Activated CD4-positive, alpha-beta T cell treated with anti-CD3 and anti-CD28 coated beads for 4 hours (primary cell): Measurements from ENCODE around the gene SESTD1.
A peak's percentile ranks its signal among the peaks of the same experiment; 100 is the strongest.

Experiments used
- DNase-seq, 2 donors: peaks; one replicate each; pipeline ENCODE4 v3.0.0-alpha.2; 2020

SESTD1 gene

DNA sequence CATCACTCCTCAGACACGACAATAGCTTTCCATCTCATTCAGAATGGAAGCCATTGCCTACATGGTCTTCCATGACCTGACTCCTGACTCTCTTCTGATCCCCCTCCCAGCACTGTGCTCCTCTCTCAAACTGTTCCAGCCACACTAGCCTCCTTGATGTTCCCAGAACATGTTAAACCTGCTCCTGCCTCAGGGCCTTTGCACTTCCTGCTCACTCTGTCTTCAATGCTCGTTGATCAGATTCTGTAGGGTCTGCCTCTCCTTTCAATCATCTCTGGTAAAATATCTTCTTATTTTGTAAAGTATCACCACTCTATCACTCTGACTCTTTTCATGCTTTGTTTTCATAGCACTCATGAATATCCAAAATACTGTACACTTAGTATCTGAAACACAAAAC is 84.9 kb downstream of the SESTD1 start:
- DNase-seq, result no peak

DNA sequence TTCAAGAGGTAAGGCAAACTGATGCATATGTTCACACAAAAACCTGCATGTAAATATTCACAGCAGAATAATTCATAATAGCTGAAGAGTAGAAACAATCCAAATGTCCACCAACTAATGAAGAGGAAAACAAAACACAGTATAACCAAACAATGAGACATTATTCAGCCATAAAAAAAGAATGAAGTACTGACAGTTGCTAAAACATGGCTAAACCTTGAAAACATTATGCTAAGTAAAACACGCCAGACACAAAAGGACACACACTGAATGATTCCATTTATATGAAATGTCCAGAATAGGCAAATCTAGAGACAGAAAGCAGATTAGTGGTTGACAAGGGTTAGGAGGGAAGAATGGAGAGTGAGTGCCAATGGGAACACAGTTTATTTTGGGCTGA is 86.9 kb downstream of the SESTD1 start:
- DNase-seq, result no peak

DNA sequence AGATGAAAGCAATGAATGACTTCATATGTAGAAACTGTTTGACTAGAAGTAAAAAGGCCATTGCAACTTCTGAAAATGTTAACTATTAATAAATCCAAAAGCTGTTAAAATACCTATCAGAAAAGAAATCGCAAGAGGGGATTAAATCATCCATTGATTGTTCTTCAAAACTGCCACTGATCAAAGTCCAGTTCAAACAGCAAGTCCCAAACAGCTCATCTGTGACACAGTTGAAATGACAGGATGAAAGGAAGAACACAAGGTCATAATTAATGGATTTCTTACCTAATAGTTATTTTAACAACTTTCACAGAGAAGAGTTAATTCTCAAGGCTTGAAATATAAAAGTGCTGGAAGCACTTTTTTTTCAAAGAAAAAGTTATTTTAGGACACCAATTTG is 90.4 kb downstream of the SESTD1 start:
- DNase-seq, result no peak

DNA sequence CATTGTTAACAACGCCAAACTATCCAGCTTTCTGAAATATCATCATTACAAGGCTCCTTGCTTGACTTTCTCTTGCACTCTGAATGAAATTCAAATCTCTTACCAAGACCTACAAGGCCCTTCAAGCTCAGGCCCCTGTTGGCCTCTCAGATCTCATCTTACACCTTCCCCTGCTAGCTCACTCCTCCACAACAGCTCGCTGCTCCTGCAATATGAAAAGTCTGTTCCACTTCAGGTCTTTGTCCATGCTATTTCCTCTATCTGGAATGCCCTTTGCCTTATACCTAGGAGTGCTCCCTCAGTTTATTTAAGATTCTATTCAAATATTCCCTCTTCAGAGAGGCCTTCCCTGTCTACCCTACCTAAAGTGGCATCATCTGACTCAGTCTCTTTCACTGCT is 91.7 kb downstream of the SESTD1 start:
- DNase-seq, result no peak

DNA sequence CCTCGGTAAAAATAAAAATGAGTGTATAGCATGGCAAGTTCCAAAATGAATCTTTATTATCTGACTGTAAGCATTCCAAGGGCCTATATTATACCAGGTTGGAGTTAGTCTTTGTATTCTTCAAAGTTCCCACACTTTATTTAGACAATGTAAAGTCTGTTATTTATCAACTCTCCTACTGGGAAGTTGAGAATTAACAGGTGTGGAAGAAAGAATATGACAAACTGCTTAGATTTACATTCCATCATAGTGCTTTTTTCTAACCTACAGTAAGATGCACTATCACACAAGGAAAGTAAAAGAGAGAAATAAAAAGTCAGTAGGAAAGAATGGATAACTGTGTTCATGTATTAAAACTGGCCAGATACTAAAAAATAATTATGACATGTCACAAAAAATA is 93.3 kb downstream of the SESTD1 start:
- no peak for DNase-seq

DNA sequence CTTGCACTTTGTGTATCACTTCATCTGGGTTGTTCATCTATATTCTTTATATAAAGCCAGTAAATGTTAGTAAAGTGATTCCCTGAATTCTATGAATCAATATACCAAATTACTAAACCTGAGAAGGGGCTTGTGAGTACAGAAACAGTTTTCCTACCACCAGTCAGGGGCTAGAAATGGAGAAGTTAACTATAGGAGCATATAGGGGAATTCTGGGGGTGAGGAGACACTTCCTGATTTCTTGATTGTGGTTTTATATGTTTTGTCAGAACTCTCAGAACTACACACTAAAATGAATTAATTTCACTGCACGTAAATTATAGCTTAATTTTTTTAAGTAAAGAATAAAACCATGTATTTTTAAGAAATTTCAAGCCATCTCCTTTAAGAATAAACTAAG is 93.7 kb downstream of the SESTD1 start:
- DNase-seq, result no peak

DNA sequence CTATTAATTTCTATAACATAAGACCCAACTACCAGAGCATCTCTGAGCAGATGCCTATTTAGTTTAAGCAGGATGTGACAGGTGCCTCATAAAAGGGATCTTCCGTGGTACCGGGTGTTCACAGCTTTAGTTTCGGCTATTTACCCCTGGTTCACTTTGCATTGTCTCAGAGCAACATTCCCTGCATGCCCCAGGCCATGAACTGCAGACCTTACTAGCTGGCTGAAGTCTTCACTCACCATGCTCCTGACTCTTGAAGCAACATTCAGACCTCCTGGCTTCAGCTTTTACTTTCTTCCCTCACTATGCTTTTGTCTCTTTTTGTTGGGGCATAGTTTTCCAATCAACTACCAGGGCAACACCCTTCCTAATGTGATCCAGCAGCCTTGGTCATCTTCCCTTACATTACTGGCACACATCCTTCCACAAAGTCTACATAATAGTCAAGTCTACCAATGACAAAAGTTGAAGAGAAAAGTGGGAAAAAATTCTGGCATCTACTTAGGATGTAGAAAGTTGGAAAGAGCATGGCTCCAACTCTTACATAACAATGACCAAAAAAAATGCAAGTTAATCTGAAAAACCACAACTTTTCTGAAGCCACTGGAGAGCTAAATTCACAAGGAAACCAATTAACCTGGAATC is 99.2 kb downstream of the SESTD1 start:
- DNase-seq, result no peak

DNA sequence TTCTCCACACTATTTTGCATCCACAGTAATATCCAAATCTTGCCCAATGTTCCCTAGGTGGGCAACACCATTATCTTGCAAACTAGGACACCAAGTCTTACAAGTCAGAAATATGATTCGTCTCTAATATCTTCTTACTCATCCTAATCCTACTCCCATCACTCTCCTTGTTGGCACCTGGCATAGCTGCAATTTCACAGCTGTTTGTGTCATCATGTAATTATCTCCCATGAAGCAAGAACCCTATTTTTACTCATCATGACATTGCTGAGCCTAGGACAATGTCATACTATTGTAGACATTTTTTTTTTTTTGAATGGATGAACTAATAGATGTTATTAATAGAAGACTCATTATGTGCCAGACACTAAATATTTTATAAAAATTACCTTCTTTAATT is 123.4 kb downstream of the SESTD1 start:
- DNase-seq, result no peak

DNA sequence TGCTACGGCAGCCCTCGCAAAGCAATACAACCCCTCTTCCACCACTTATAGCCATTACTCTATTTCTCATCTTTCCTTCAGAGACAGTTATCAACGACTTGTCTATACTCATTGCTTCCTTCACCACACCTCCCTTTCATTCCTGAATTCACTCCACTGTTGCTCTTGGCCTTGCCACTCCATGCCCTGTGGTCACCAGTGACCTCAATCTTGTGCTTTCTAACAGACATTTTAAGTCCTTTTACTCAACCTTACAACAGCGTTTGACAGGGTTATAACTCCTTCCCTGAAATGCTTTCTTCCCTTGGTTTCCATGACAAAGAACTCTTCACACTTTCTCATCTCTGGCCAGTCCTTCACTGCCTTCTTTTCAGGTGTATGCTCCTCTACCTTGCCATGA is 124.1 kb downstream of the SESTD1 start:
- DNase-seq, result no peak

DNA sequence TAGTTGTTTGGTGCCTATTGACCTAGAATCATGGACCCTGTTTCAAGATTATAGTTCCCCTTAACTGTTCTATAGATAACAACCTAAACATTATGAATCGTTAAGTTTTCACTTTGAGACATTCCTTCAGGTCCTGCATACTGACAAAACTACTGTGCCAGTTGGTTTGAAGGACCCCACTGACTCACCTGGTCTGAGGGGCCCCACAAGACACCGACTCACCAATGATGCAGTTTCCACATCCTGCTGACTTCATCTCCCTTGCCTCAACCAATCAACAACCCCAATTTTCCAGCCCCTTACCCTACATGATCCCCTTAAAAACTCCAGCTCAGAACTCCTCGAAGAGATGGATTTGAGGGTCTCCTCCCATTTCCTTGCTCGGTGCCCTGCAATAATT is 125.1 kb downstream of the SESTD1 start:
- DNase-seq, result no peak

DNA sequence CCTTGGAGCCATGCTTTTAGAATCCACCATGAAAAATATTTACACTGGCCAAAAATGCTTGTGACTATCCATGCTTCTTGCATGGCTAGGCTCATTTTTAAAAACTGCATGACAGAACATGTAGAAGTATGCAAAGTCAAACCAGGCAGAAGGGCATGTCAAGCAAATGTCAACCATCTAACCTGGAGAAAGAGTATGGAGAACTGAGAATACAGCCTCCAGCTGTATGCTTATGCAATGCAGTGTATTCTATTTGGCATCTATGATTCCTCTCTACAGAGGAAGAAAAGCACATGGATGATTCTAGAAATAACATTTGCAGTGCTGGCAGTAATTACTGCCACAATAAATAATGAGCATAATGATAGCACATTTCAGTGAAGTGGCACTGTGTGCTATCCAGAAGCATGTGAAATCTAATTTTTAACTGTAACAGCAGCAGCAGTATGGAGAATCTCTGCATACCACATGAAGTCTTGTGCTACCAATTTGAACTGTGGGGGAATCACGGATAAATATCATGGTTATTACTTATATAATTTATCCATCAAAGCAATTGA is 127.4 kb downstream of the SESTD1 start:
- no peak for DNase-seq

DNA sequence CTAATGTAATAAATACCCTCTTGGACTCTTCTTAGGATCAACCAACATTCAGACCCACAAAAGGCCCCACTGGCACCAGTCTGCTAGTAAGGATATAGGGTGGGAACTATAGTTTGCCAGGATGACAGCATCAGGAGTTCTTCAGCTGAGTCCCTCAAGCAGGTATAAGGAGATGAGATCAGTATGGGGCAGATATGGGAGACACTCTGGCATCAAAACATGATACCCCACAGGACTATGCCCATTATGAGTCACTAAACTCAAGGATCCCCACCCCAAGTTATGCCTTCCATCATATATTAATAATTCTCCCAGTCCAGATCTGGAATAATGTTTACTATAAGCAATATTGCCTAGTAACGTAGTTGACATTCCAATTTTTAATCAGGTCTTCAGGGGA is 131.6 kb downstream of the SESTD1 start:
- no peak for DNase-seq

DNA sequence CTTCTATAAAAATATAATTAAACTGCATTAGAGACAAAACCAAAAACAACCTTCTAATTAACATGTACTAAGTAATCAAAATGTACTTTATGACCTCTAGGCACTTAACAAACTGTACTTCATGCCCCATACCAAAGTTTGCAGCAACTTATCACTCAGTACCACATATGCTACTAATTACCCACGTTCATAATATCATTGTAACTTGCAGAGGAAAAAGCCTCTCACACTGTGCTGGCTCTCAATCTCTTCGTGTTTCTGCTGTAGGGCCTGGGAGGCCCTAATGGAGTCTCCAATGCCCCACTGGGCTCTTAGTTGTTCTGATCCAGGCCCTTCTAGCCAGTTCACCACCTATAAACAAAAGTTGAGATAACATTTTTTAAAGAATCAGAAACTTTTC is 132.6 kb downstream of the SESTD1 start:
- no peak for DNase-seq

DNA sequence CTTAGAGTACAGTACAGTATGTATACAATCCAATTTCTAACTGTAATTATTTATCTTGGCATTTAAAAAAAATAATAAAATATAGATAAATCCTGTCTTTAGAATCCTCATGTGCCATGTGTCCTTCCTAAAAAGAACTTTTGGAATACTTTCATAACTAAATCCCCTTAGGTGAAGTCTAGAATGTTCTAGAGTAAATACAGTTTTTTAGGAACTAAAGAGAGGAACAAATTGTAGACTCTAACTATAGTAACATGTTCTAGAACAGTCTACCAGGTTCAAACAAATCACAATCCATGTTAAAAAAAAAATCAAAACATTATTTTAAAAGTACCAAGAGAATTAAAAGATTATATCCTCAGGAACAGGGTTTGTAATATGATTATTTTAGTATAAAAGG is 134.1 kb downstream of the SESTD1 start:
- DNase-seq, result no peak

DNA sequence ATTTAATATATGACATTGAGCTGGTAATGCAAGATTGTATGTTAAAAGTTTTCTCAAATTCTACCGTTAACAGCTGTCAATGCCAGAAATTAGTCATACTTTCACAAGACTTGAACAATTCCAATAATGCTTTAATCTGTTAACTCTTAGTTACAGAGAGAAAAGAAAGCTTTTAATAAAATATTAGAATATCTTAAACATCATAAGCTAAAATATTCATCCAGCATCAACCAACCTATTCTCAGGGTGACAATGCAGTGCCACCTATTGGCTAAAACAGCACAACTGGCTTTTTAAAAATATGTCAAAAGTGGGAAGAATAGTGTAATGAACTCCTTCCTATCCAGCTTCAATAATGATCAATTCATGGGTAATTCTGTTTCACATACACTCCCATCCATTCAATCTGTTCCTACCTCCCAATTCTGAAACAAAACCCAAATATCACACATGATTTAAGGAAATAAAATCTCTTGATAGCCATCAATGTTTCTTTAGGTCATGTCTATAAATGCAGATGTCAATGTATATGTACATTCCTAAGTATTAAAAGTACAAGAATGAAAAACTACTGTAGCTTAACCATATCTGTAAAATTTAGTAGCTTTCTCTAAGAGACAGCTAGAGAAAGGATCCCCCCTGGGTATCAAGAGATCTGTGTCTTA is 134.9 kb downstream of the SESTD1 start:
- peak in 1 of 2 donors; percentile 2 for DNase-seq

DNA sequence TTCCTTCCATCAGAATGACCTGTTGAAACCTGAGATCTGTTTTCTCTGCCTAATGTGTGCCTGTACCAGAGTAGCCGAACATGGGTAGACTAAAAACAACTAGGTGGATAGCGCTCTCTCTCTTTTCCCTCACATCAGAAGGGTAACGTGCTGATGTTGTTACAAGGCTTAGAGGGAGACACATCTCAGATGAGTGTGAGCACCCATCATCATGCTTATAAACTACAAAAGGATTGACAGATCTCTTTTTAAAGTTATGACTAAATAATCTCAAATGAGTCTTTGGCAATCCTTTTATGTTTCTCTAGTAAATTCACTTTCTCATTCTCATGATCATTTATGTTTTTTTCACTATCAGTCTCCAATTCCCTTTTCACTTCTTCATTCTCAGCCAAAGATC is 139.2 kb downstream of the SESTD1 start:
- DNase-seq, result no peak

DNA sequence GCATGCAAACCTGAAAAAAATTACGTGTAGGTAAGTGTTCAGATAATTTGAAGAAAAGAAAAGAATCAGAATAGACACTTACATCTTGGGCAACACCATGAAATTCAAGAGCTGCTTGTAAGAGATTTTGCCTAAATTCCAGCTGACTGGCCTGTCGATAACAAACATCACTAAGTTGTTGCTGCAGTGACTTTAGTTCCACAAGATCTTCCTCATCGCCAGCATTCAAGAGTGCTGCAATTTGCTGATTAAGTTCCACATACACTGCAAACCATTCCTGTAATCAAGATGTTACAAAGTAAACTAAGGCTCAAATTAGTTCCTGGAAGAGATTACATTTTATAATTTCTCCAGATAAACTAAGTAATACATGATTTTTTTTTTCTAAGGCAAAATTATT is 140.3 kb downstream of the SESTD1 start:
- no peak for DNase-seq

DNA sequence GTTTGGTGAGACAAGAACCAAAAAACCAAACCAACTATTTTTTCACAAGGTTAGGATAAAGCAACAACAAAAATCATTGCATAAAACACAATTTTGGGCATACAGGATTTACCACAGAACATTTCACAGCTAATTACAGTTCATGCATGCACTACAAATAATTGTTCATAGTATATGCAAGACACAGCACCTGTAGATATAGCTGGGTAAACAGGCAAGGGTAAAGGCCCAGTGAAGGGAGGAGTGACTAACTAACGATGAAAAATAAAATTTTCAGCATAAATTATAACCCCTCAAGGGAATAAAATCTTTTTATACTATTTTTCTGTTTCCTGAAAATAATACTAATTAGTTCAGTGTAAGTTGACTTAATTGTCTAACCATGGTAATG is 141.4 kb downstream of the SESTD1 start:
- DNase-seq, result no peak

DNA sequence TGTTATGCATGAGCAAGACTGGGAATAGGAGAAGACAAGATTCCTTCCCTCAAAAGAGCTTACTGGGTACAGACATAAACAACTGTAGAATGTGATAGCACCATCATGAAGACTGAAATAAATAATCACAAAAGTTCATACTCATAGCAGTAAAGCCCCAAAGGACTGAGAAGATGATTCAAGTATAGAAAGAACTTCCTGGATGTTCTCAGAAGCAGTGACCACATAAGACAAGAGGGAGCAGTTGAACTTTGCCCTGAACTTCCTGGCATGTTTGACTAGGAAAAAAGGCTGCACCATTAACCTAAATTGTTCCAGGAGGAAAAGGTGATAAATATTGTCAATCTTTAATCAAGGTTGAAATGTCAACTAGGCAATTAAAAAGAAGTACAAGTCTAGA is 156.9 kb downstream of the SESTD1 start:
- DNase-seq, result no peak

DNA sequence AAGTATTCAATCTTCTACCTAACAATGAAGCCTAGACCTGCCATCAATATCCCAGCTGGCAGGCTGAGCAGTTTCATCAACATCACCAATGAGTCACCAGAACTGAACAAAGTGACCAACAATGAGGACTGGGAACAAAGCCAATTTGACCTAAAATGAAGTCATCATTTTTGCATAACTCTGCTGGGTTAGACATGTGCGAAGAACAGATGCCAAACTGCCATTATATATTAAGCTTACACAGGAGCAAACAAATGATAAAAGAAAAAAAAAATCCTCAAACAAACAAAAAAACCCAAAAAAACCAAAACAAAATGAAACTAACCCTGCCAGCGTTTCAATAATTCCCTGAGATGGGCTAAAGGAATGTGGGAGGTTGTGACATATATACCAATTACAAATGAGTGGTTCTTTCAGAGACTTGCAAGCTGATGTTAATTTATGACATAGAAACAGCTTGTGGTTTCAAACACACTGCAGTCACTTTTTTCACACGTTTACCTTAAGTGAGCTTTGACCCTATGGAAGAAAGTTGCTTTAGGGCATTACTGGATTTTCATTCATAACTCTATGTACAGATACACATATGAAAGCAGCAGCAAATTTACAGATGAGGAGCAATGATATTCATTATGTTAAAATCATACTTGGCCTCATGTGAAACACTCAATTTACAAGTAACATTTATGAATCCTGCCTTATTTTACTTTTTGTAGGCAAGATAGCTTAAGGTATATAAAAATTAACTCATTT is 157.8 kb downstream of the SESTD1 start:
- no peak for DNase-seq

DNA sequence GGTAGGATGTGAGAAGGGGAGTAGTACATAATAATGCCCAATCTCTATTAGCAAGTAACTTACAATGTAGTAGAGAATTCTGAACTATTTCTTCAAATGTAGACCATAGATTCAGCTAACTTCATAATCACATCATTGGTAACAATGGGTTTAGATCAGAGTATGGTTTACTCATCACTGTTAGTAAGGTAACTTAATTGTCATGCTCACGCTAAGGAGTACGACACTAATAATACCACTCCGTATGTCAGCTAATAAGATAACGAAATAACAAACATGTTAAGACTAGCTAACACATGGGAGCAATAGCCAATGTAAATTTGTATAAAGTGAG is 158.3 kb downstream of the SESTD1 start:
- DNase-seq, result no peak

DNA sequence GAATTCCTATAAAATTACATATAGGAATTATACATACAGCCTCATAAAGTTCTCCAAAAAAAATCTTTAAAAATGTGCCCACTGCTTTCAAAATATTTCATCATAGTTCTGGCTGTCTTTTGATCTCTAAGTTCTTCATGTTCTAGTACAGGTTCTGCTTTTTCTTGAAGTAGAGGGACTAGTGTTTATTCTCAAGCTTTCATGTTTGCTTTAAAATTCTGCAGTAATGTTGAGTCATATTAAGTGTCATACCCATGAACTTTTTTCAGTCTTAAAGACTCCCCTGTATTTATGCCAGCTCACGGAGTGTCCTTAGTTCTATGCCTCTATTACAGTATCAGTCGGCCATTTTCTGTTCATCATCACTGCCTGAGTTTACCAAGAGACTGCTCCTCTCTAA is 159.9 kb downstream of the SESTD1 start:
- no peak for DNase-seq

DNA sequence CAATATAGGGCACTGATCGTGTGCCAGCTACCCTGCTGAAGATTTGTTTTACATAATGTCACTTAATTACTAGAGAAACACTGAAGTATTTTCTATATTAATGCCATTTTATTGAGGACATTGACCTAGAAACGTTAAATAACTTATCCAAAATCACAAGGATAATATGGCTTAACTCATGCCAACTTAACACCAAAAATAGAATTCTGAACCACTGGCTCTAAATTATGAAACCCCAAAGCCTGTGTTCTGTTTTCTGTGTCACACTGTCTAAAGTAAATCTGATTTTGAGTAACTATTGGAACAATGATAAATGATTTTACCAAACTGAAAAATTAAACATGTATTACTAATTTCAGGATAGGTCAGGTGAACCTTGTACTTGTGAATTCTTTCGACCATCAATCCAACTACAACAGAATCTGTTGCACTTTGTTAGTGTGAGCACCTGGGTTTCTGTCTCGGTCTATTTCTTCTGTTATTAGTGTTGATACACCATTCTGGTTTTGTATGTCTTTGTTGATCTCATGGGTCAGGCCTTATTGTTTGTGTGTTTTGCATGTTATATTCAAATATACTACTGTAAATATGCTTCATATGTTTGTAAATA is 166.4 kb downstream of the SESTD1 start:
- DNase-seq, result no peak

DNA sequence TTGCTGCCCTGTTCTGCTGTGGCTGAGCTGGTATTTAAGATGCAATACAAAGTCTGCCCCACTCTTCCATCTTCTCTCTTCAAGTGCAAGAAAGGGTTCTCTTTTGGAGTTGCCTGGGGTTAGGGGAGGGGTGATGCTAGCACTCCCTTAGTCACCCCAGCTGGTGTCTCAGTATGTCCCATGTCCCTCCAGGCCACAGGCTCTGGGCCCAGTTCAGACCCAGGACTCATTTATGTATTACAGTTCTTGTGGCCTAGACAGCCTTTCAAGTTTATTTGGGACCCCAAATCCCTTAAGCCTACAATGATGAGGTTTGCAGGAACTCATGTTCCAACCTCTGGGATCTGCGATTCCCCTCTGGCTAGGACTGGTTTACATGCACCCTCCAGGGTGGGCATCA is 167.5 kb downstream of the SESTD1 start:
- no peak for DNase-seq
